CD8-positive, alpha-beta memory T cell (primary cell): ENCODE measurements around the gene ADISSP. TPM values are rescaled to one million over a fixed set of nuclear protein-coding genes. Genes with fewer than 3 reads are reported as not detected.
A peak's percentile ranks its signal among the peaks of the same experiment; 100 is the strongest.

Source experiments
- CTCF ChIA-PET: fragments of 350-600 bp; sonication (Branson Sonifier 250); formaldehyde crosslinking; loops from one replicate; lab custom pipeline; 2021; ENCODE audit warnings: antibody characterized with exemption; lab: Charles Lee
- POLR2A ChIA-PET: fragments of 350-600 bp; sonication (Branson Sonifier 250); formaldehyde crosslinking; loops from one replicate; lab custom pipeline; 2021; ENCODE audit warnings: antibody characterized with exemption; lab: Charles Lee
- DNase-seq, 5 donors: peaks; one replicate each; pipeline versions ENCODE4 v3.0.0 to v3.0.0-alpha.2; 2020 to 2022; ENCODE audit warnings: mixed read lengths in 1 of 5
- H3K27ac ChIP-seq: one replicate; pipeline ENCODE4 v1.7.0; 2013; ENCODE audit warnings: low read depth, mild to moderate bottlenecking, low read length, moderate library complexity
- H3K27me3 ChIP-seq: 2 replicates; pipeline ENCODE4 v1.7.0; 2013; ENCODE audit warnings: low read length, mild to moderate bottlenecking; ENCODE audit not compliant: insufficient read depth, poor library complexity, severe bottlenecking
- H3K36me3 ChIP-seq: 2 replicates; pipeline ENCODE4 v1.7.0; 2013; ENCODE audit warnings: mild to moderate bottlenecking, low read length, moderate library complexity; ENCODE audit not compliant: insufficient read depth
- H3K4me1 ChIP-seq: 2 replicates; pipeline ENCODE4 v1.7.0; 2013; ENCODE audit warnings: mild to moderate bottlenecking, low read length, moderate library complexity; ENCODE audit not compliant: insufficient read depth
- H3K4me3 ChIP-seq: 2 replicates; pipeline ENCODE4 v1.7.0; 2013; ENCODE audit warnings: mild to moderate bottlenecking, low read length
- H3K9me3 ChIP-seq: 2 replicates; pipeline ENCODE4 v1.7.0; 2013; ENCODE audit warnings: mild to moderate bottlenecking, low read length
- H3K27ac Mint-ChIP-seq, 8 donors: one replicate each; pipeline ENCODE4 v1.8.0; 2020 to 2021; ENCODE audit warnings: mixed read lengths in 8 of 8, mild to moderate bottlenecking in 6 of 8, inconsistent platforms in 3 of 8, moderate library complexity in 3 of 8
- H3K27me3 Mint-ChIP-seq, 2 donors: one replicate each; pipeline ENCODE4 v1.8.0; 2020 to 2021; ENCODE audit warnings: mixed read lengths in 2 of 2, mild to moderate bottlenecking in 1 of 2, moderate library complexity in 1 of 2
- H3K36me3 Mint-ChIP-seq, 3 donors: one replicate each; pipeline ENCODE4 v1.8.0; 2020 to 2021; ENCODE audit warnings: mixed read lengths in 3 of 3, inconsistent platforms in 1 of 3, mild to moderate bottlenecking in 1 of 3
- H3K4me1 Mint-ChIP-seq, 3 donors: one replicate each; pipeline ENCODE4 v1.8.0; 2020 to 2021; ENCODE audit warnings: mixed read lengths in 3 of 3, inconsistent platforms in 1 of 3, mild to moderate bottlenecking in 1 of 3
- H3K4me3 Mint-ChIP-seq, 7 donors: one replicate each; pipeline ENCODE4 v1.8.0; 2020 to 2021; ENCODE audit warnings: mixed read lengths in 7 of 7, mild to moderate bottlenecking in 6 of 7, moderate library complexity in 4 of 7, inconsistent platforms in 2 of 7
- H3K9me3 Mint-ChIP-seq, 5 donors: one replicate each; pipeline ENCODE4 v1.8.0; 2020 to 2022; ENCODE audit warnings: mixed read lengths in 5 of 5, mild to moderate bottlenecking in 3 of 5, moderate library complexity in 2 of 5, inconsistent platforms in 1 of 5
- polyA plus RNA-seq: library from polyadenylated mRNA; unstranded; fragments of 300-500 nt; fragmentation: Illumina TruSeq; gene quantifications from one replicate; pipeline ENCODE4 v1.2.3, GENCODE V29; 2021
- total RNA-seq, 2 experiments: library from RNA; stranded (reverse); gene quantifications; one replicate each; pipeline ENCODE4 v1.2.3, GENCODE V29; 2021

Gene ADISSP
- total and polyA plus RNA-seq, 3 experiments from 2014 or later = 27.0 to 74.9 (median 72.7) TPM

- Histone ChIP-seq H3K27me3 (no peaks in the 10 kb centered on the region), H3K27ac (no peak overlapping the region), H3K9me3 (no peaks in the 10 kb centered on the region), H3K4me3 (no peak overlapping the region), H3K36me3 (no peaks in the 10 kb centered on the region), H3K4me1 (peaks cover 32% of the 10 kb centered on the region)
- Mint-ChIP-seq H3K4me1 (peaks cover 43 to 57% (median 45%) of the 10 kb centered on the region in 3 donors), H3K36me3 (peaks cover 0 to 5% (median 3%) of the 10 kb centered on the region in 3 donors), H3K4me3 (peak overlapping the region; percentile 34 to 73 (median 53)), H3K9me3 (no peaks in the 10 kb centered on the region), H3K27ac (peak overlapping the region in 6 of 8 donors; percentile 39 to 88 (median 84)), H3K27me3 (no peaks in the 10 kb centered on the region)
- ChIA-PET CTCF (interaction anchor here (1.0 to 16.8 kb wide), 4 partner anchors 11 to 71 kb away, joined by 3 to 262 read pairs (median 8); partner anchors contain the start of genes AP5S1 and CDC25B), POLR2A (interaction anchor here (0.7 to 1.2 kb wide), 2 partner anchors 21 to 52 kb away, joined by 3 to 4 read pairs; no protein-coding TSS in a partner anchor)
- DNase-seq = no peak
Measured at GRCh38 chr20:3784216-3784853, 16.8 kb upstream of the ADISSP start.

- Mint-ChIP-seq H3K36me3 (peaks cover 0 to 5% (median 3%) of the 10 kb centered on the region in 3 donors), H3K9me3 (no peaks in the 10 kb centered on the region), H3K4me3 (peak overlapping the region in 6 of 7 donors; percentile 6 to 79 (median 24)), H3K27me3 (no peaks in the 10 kb centered on the region), H3K4me1 (peaks cover 39 to 55% (median 40%) of the 10 kb centered on the region in 3 donors), H3K27ac (peak overlapping the region in 6 of 8 donors; percentile 20 to 87 (median 73))
- no peak overlapping the region for H3K4me3 ChIP-seq
- no peaks in the 10 kb centered on the region for H3K36me3 ChIP-seq
- no peak overlapping the region for H3K27ac ChIP-seq
- CTCF ChIA-PET = interaction anchor here (1.8 to 16.8 kb wide), 2 partner anchors 35 to 72 kb away, joined by 6 to 262 read pairs; partner anchors contain the start of gene AP5S1
- POLR2A ChIA-PET = interaction anchor here (1.2 to 1.4 kb wide), 2 partner anchors 21 to 33 kb away, joined by 3 read pairs; no protein-coding TSS in a partner anchor
- DNase-seq = peak in 1 of 5 donors; percentile 39
- H3K4me1 ChIP-seq = peaks cover 32% of the 10 kb centered on the region
- H3K27me3 ChIP-seq = no peaks in the 10 kb centered on the region
- no peaks in the 10 kb centered on the region for H3K9me3 ChIP-seq
Measured at GRCh38 chr20:3783511-3784195, 16.1 kb upstream of the ADISSP start.

- peaks cover 37 to 56% (median 38%) of the 10 kb centered on the region in 3 donors for H3K4me1 Mint-ChIP-seq
- Histone ChIP-seq H3K36me3 (no peaks in the 10 kb centered on the region), H3K4me1 (peaks cover 27% of the 10 kb centered on the region), H3K4me3 (no peak overlapping the region), H3K27ac (no peak overlapping the region), H3K9me3 (no peaks in the 10 kb centered on the region), H3K27me3 (no peaks in the 10 kb centered on the region)
- peak in 1 of 5 donors; percentile 47 for DNase-seq
- POLR2A ChIA-PET = interaction anchor here (1.4 kb wide), 1 partner anchor 33 kb away, joined by 3 read pairs; no protein-coding TSS in a partner anchor
- CTCF ChIA-PET = interaction anchor here (16.8 kb wide), 1 partner anchor 35 kb away, joined by 262 read pairs; the partner anchor contains the start of gene AP5S1
- peaks cover 0 to 5% (median 3%) of the 10 kb centered on the region in 3 donors for H3K36me3 Mint-ChIP-seq
- no peaks in the 10 kb centered on the region for H3K9me3 Mint-ChIP-seq
- H3K4me3 Mint-ChIP-seq = peak overlapping the region in 4 of 7 donors; percentile 8 to 59 (median 21)
- H3K27ac Mint-ChIP-seq = peak overlapping the region in 6 of 8 donors; percentile 29 to 87 (median 73)
- H3K27me3 Mint-ChIP-seq = no peaks in the 10 kb centered on the region
Measured at GRCh38 chr20:3783068-3783489, 15.5 kb upstream of the ADISSP start.

- H3K4me1 ChIP-seq = peaks cover 23% of the 10 kb centered on the region
- Mint-ChIP-seq H3K9me3 (no peaks in the 10 kb centered on the region), H3K4me1 (peaks cover 35 to 56% (median 37%) of the 10 kb centered on the region in 3 donors), H3K27ac (peak overlapping the region in 6 of 8 donors; percentile 20 to 81 (median 68)), H3K27me3 (no peaks in the 10 kb centered on the region), H3K36me3 (peaks cover 0 to 5% (median 3%) of the 10 kb centered on the region in 3 donors), H3K4me3 (peak overlapping the region in 4 of 7 donors; percentile 8 to 79 (median 37))
- no peaks in the 10 kb centered on the region for H3K9me3 ChIP-seq
- H3K36me3 ChIP-seq = no peaks in the 10 kb centered on the region
- no peaks in the 10 kb centered on the region for H3K27me3 ChIP-seq
- H3K27ac ChIP-seq = no peak overlapping the region
- CTCF ChIA-PET = interaction anchor here (16.8 kb wide), 1 partner anchor 36 kb away, joined by 262 read pairs; the partner anchor contains the start of gene AP5S1
- DNase-seq = no peak
- H3K4me3 ChIP-seq = no peak overlapping the region
- POLR2A ChIA-PET = interaction anchor here (1.4 kb wide), 1 partner anchor 34 kb away, joined by 3 read pairs; no protein-coding TSS in a partner anchor
Measured at GRCh38 chr20:3782597-3782996, 15.0 kb upstream of the ADISSP start.

GRCh38 chr20:3781153-3781910 lies 13.8 kb upstream of the ADISSP start, which contains the start of gene SPEF1:
TSS of gene SPEF1 (minus strand) at chr20:3781448. CDS start at chr20:3781287, 161 bp downstream.
- H3K4me1 Mint-ChIP-seq = peaks cover 37 to 59% (median 38%) of the 10 kb centered on the region in 3 donors
- H3K36me3 ChIP-seq = no peaks in the 10 kb centered on the region
- H3K36me3 Mint-ChIP-seq = peaks cover 0 to 5% (median 3%) of the 10 kb centered on the region in 3 donors
- H3K27me3 ChIP-seq = no peaks in the 10 kb centered on the region
- H3K4me1 ChIP-seq = peaks cover 23% of the 10 kb centered on the region
- no peaks in the 10 kb centered on the region for H3K9me3 Mint-ChIP-seq
- no peaks in the 10 kb centered on the region for H3K27me3 Mint-ChIP-seq
- H3K4me3 ChIP-seq = peak within 1 kb of the TSS; percentile 61
- H3K9me3 ChIP-seq = no peaks in the 10 kb centered on the region
- peak within 1 kb of the TSS; percentile 11 to 91 (median 78) for H3K27ac Mint-ChIP-seq
- ChIA-PET POLR2A (interaction anchor here (0.6 to 1.8 kb wide), 3 partner anchors 14 to 99 kb away, joined by 3 to 9 read pairs (median 6); partner anchors contain the start of genes ADISSP and AP5S1), CTCF (interaction anchor here (0.8 to 16.8 kb wide), 5 partner anchors 8 to 74 kb away, joined by 3 to 262 read pairs (median 4); partner anchors contain the start of genes ADISSP, AP5S1 and CDC25B)
- no peak within 1 kb of the TSS for H3K27ac ChIP-seq
- peak in 2 of 5 donors; percentile 45 to 69 for DNase-seq
- peak within 1 kb of the TSS; percentile 15 to 89 (median 69) for H3K4me3 Mint-ChIP-seq

GRCh38 chr20:3778976-3779375 lies 11.4 kb upstream of the ADISSP start:
- Mint-ChIP-seq H3K27me3 (peaks cover 0 to 1% of the 10 kb centered on the region in 2 donors), H3K4me1 (peaks cover 31 to 46% (median 31%) of the 10 kb centered on the region in 3 donors), H3K27ac (no peak overlapping the region), H3K4me3 (peak overlapping the region in 6 of 7 donors; percentile 33 to 84 (median 74)), H3K36me3 (no peaks in the 10 kb centered on the region), H3K9me3 (no peaks in the 10 kb centered on the region)
- no peaks in the 10 kb centered on the region for H3K27me3 ChIP-seq
- no peaks in the 10 kb centered on the region for H3K9me3 ChIP-seq
- H3K27ac ChIP-seq = no peak overlapping the region
- POLR2A ChIA-PET = interaction anchor here (0.5 to 1.2 kb wide), 4 partner anchors 35 to 82 kb away, joined by 3 to 7 read pairs (median 3); partner anchors contain the start of gene AP5S1
- DNase-seq = no peak
- H3K4me1 ChIP-seq = peaks cover 16% of the 10 kb centered on the region
- CTCF ChIA-PET = interaction anchor here (0.6 to 16.8 kb wide), 9 partner anchors 8 to 77 kb away, joined by 3 to 262 read pairs (median 4); partner anchors contain the start of genes ADISSP, AP5S1 and CENPB
- no peak overlapping the region for H3K4me3 ChIP-seq
- no peaks in the 10 kb centered on the region for H3K36me3 ChIP-seq
